Peyer's patch (tissue), 4 donors: ENCODE data around the gene CSPG4.

ENCODE experiments used
- CTCF ChIP-seq, 6 experiments: fragments of 450-650 bp in 4 of 6; fragments of 200-600 bp in 2 of 6; sonication (generic) in 1 of 6; IDR thresholded peaks; one replicate each; pipeline ENCODE4 v1.5.1; 2017 to 2019; ENCODE audit warnings: antibody characterized with exemption in 6 of 6, mild to moderate bottlenecking in 3 of 6, moderate library complexity in 1 of 6
- POLR2A ChIP-seq, 2 donors: fragments of 450-650 bp; IDR thresholded peaks; one replicate each; pipeline ENCODE4 v1.5.1; 2017; ENCODE audit warnings: antibody characterized with exemption in 2 of 2, mild to moderate bottlenecking in 2 of 2, moderate library complexity in 2 of 2

GRCh38 chr15:75694241-75695182 lies 18.1 kb downstream of the CSPG4 start:
- TF ChIP-seq CTCF (IDR thresholded peaks at IDR 0.05) (peak in 4 of 6 experiments; percentile 22 to 46 (median 36)), POLR2A (IDR thresholded peaks at IDR 0.05) (no peak)
